GM12865 (cell line): ENCODE data around the gene SRPK2.
A peak's percentile ranks its signal among the peaks of the same experiment; 100 is the strongest.

Source experiments
- DNase-seq: peaks from one replicate; pipeline ENCODE4 v3.0.0; 2010; ENCODE audit warnings: low read depth
- H3K4me3 ChIP-seq: 2 replicates; pipeline ENCODE4 v1.5.1; 2011; ENCODE audit warnings: mild to moderate bottlenecking, low read depth, low read length, control low read depth
- CTCF ChIP-seq: IDR thresholded peaks from 2 replicates; pipeline ENCODE4 v1.5.1; 2011; ENCODE audit warnings: low read length, control low read depth, low read depth, inconsistent platforms; ENCODE audit not compliant: insufficient read depth; ENCODE audit errors: missing control alignments

The SRPK2 gene

GRCh38 chr7:105101864-105102263 lies 286.9 kb downstream of the SRPK2 start:
- H3K4me3 ChIP-seq: no peak overlapping the region
- peak; percentile 48 for DNase-seq
- no peak for TF ChIP-seq CTCF

- DNase-seq: peak; percentile 40
- no peak for TF ChIP-seq CTCF
- no peak overlapping the region for H3K4me3 ChIP-seq
These were observed 289.7 kb downstream of the SRPK2 start for GRCh38 chr7:105098863-105099515.

- no peak for DNase-seq
- TF ChIP-seq CTCF: no peak
- H3K4me3 ChIP-seq: no peak overlapping the region
These were observed 291.1 kb downstream of the SRPK2 start for GRCh38 chr7:105097619-105098018.

- TF ChIP-seq CTCF: no peak
- no peak for DNase-seq
- no peak overlapping the region for H3K4me3 ChIP-seq
These were observed 292.4 kb downstream of the SRPK2 start for GRCh38 chr7:105096306-105096705.

GRCh38 chr7:105094966-105095365 lies 293.8 kb downstream of the SRPK2 start:
- no peak overlapping the region for H3K4me3 ChIP-seq
- TF ChIP-seq CTCF: no peak
- DNase-seq: no peak

- H3K4me3 ChIP-seq: no peak overlapping the region
- no peak for DNase-seq
- TF ChIP-seq CTCF: no peak
These were observed 300.3 kb downstream of the SRPK2 start for GRCh38 chr7:105088456-105088855.

GRCh38 chr7:105087981-105088380 lies 300.7 kb downstream of the SRPK2 start:
- no peak for DNase-seq
- no peak for TF ChIP-seq CTCF
- no peak overlapping the region for H3K4me3 ChIP-seq
